ENCODE measurements around the gene DLGAP4.

Gene DLGAP4

GRCh38 chr20:36275441-36276189 lies 30.5 kb upstream of the DLGAP4 start:
- no peak for DNase-seq

- no peak for DNase-seq
Measured at GRCh38 chr20:36277546-36277945, 28.6 kb upstream of the DLGAP4 start.

GRCh38 chr20:36279362-36279761 lies 26.8 kb upstream of the DLGAP4 start:
- DNase-seq, result no peak

- DNase-seq, result no peak
Measured at GRCh38 chr20:36279776-36280175, 26.4 kb upstream of the DLGAP4 start.

GRCh38 chr20:36281785-36282380 lies 24.3 kb upstream of the DLGAP4 start:
- DNase-seq, result no peak

- no peak for DNase-seq
Measured at GRCh38 chr20:36284751-36285150, 21.4 kb upstream of the DLGAP4 start.

GRCh38 chr20:36285746-36286447 lies 20.2 kb upstream of the DLGAP4 start:
- no peak for DNase-seq

GRCh38 chr20:36297656-36298055 lies 8.5 kb upstream of the DLGAP4 start:
- DNase-seq, result no peak

GRCh38 chr20:36298061-36298460 lies 8.1 kb upstream of the DLGAP4 start:
- no peak for DNase-seq

- DNase-seq, result no peak
Measured at GRCh38 chr20:36298795-36299339, 7.3 kb upstream of the DLGAP4 start.

- DNase-seq, result no peak
Measured at GRCh38 chr20:36299459-36299858, 6.7 kb upstream of the DLGAP4 start.

GRCh38 chr20:36301359-36302119 lies 4.6 kb upstream of the DLGAP4 start:
- DNase-seq, result no peak

- no peak for DNase-seq
Measured at GRCh38 chr20:36303020-36303595, 3.0 kb upstream of the DLGAP4 start.

- no peak for DNase-seq
Measured at GRCh38 chr20:36303831-36304230, 2.3 kb upstream of the DLGAP4 start.

- no peak for DNase-seq
Measured at GRCh38 chr20:36304786-36305495, 1.2 kb upstream of the DLGAP4 start.

GRCh38 chr20:36306553-36307411 lies 643 bp downstream of the DLGAP4 start:
- DNase-seq, result no peak

- no peak for DNase-seq
Measured at GRCh38 chr20:36307412-36308325, 1.5 kb downstream of the DLGAP4 start.

- DNase-seq, result no peak
Measured at GRCh38 chr20:36308353-36308752, 2.2 kb downstream of the DLGAP4 start.

- no peak for DNase-seq
Measured at GRCh38 chr20:36308986-36309385, 2.8 kb downstream of the DLGAP4 start.

GRCh38 chr20:36309643-36310042 lies 3.5 kb downstream of the DLGAP4 start:
- DNase-seq, result no peak
